IPS-18a (cell line): ENCODE data around the gene RHBDD2.

ENCODE experiments used
- H3K27ac ChIP-seq: one replicate; pipeline ENCODE4 v1.5.1; 2013; ENCODE audit warnings: low read length
- H3K27me3 ChIP-seq: one replicate; pipeline ENCODE4 v1.6.1; 2013; ENCODE audit warnings: mild to moderate bottlenecking, low read length; ENCODE audit not compliant: control insufficient read depth, insufficient read depth
- H3K36me3 ChIP-seq: one replicate; pipeline ENCODE4 v1.6.1; 2013; ENCODE audit warnings: low read depth, low read length; ENCODE audit not compliant: control insufficient read depth
- H3K4me1 ChIP-seq: one replicate; pipeline ENCODE4 v1.6.1; 2013; ENCODE audit warnings: low read depth, low read length; ENCODE audit not compliant: control insufficient read depth
- H3K4me3 ChIP-seq: one replicate; pipeline ENCODE4 v1.5.1; 2013; ENCODE audit warnings: low read length
- H3K9ac ChIP-seq: one replicate; pipeline ENCODE4 v1.6.1; 2013; ENCODE audit warnings: mild to moderate bottlenecking, low read length, moderate library complexity
- H3K9me3 ChIP-seq: one replicate; pipeline ENCODE4 v1.6.1; 2013; ENCODE audit warnings: low read depth, low read length; ENCODE audit not compliant: control insufficient read depth

The RHBDD2 gene

DNA sequence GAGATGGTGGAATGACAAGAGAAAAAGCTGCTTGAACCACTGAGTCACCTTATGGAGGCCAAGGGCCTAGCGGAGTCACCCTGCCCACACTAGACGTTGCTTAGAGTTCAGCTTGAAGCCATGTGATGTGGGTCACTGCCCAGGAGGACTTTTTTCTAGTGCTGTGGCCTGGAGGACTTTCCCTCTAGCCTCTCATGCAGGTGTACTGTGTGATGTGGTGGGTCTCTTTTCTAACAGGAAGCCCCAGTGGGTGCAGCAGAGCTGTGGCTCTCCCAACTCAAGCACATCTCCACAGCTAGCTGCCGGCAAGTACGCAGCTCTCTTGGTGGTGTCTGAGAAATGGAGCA, 49.7 kb downstream of the RHBDD2 start:
- Histone ChIP-seq H3K4me3 (no peak overlapping the region), H3K27ac (no peak overlapping the region), H3K36me3 (peaks cover 4% of the 10 kb centered on the region), H3K27me3 (no peaks in the 10 kb centered on the region), H3K9ac (no peak overlapping the region), H3K9me3 (no peaks in the 10 kb centered on the region), H3K4me1 (no peaks in the 10 kb centered on the region)

DNA sequence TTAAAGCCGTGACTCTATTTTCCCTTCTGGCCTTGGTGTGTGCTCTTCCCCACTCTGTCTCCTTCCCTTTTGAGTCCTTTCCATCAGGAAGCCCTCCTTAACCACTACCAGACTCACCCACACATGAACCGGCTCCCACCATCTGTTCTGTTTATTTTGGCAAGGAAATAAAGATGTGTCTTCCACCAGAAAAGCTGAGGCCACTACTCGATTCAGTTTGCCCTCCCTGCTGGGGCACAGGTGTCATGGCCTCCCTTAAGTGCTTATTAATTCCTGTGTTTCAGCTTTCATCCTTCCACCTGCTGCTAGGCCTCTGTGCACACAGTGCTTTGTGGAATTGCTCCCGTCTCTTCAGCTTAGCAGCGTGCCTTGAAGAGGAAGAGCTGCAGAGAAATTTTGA, 52.8 kb downstream of the RHBDD2 start:
- H3K4me3 ChIP-seq: no peak overlapping the region
- H3K27me3 ChIP-seq: no peaks in the 10 kb centered on the region
- no peaks in the 10 kb centered on the region for H3K4me1 ChIP-seq
- H3K36me3 ChIP-seq: no peaks in the 10 kb centered on the region
- H3K9ac ChIP-seq: no peak overlapping the region
- H3K27ac ChIP-seq: no peak overlapping the region
- H3K9me3 ChIP-seq: no peaks in the 10 kb centered on the region

DNA sequence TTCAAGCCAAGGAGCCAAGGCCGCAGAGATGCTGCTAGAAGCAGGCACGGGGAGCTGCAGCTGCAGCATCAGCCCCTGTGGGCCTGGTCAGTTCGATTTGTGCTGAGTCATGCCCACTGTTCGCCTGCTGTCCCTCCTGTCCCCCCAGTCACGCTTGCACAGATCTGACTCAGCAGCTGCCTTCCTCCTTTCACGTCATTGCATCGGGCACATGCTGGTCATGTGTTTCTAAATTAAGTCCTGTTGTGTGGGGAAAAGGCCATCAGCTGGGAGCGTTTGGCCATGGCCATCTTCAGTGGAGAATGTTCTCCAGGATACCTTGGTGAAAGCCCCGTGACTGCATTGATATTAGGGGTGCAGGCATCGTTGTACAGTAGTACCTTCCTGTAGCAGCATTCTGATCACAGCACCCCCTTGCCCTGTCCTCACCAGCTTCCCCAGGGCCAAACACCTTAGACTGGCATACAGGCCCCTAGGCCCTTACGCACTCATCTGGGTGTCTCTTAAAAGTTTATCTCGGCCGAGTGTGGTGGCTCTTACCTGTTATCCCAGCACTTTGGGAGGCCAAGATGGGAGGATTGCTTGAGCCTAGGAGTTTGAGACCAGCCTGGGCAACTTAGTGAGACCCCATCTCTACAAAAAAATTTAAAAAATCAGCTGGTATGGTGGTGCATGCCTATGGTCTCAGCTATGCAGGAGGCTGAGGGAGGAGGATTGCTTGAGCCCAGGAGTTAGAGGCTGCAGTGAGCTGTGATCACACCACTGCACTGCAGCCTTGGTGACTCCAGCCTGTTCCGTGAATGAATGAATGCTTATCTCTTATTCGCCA, 59.3 kb downstream of the RHBDD2 start:
- H3K9ac ChIP-seq: no peak overlapping the region
- H3K27ac ChIP-seq: no peak overlapping the region
- H3K27me3 ChIP-seq: no peaks in the 10 kb centered on the region
- H3K4me3 ChIP-seq: no peak overlapping the region
- no peaks in the 10 kb centered on the region for H3K36me3 ChIP-seq
- H3K9me3 ChIP-seq: no peaks in the 10 kb centered on the region
- no peaks in the 10 kb centered on the region for H3K4me1 ChIP-seq
